T follicular helper cell (primary cell): ENCODE data around the gene MAK.
A peak's percentile ranks its signal among the peaks of the same experiment; 100 is the strongest.
"Not testable (repeated sequence)": the region's sequence is repeated elsewhere in the genome, so short reads cannot be mapped to it uniquely, and the experiment has no call there.

Source experiments
- DNase-seq: peaks from one replicate; pipeline ENCODE4 v3.0.0-alpha.2; 2020; ENCODE audit warnings: low read depth

The MAK gene

GRCh38 chr6:10791673-10792072, 46.7 kb downstream of the MAK start:
- DNase-seq: no peak

- DNase-seq: no peak
These were observed 59.3 kb downstream of the MAK start for GRCh38 chr6:10779076-10779475.

GRCh38 chr6:10778230-10778629, 60.1 kb downstream of the MAK start:
- no peak for DNase-seq

- DNase-seq: no peak
These were observed 66.9 kb downstream of the MAK start for GRCh38 chr6:10771371-10771894.

- no peak for DNase-seq
These were observed 68.9 kb downstream of the MAK start for GRCh38 chr6:10769419-10769818.

GRCh38 chr6:10763006-10763405, 75.3 kb downstream of the MAK start:
- DNase-seq: no peak

GRCh38 chr6:10759884-10760329, 78.4 kb downstream of the MAK start:
- no peak for DNase-seq

GRCh38 chr6:10759312-10759839, 79.0 kb downstream of the MAK start:
- no peak for DNase-seq

GRCh38 chr6:10756085-10756484, 82.3 kb downstream of the MAK start:
- DNase-seq: no peak

GRCh38 chr6:10751757-10752156, 86.6 kb downstream of the MAK start:
- DNase-seq: not testable (repeated sequence)

- not testable (repeated sequence) for DNase-seq
These were observed 87.8 kb downstream of the MAK start for GRCh38 chr6:10750568-10750967.

GRCh38 chr6:10749734-10750133, 88.6 kb downstream of the MAK start:
- DNase-seq: no peak

- DNase-seq: peak; percentile 99
These were observed 90.9 kb downstream of the MAK start, which contains the start of gene TMEM14B for GRCh38 chr6:10747251-10747972. TSS of gene TMEM14B (plus strand) at chr6:10747805. CDS start at chr6:10749246, 1,441 bp downstream.

GRCh38 chr6:10746915-10747250, 91.5 kb downstream of the MAK start:
- DNase-seq: no peak

- DNase-seq: no peak
These were observed 93.2 kb downstream of the MAK start for GRCh38 chr6:10745116-10745515.

GRCh38 chr6:10743515-10743914, 94.8 kb downstream of the MAK start:
- no peak for DNase-seq

- DNase-seq: no peak
These were observed 96.1 kb downstream of the MAK start for GRCh38 chr6:10742251-10742650.

- DNase-seq: not testable (repeated sequence)
These were observed 96.7 kb downstream of the MAK start for GRCh38 chr6:10741643-10742042.

GRCh38 chr6:10740061-10740460, 98.3 kb downstream of the MAK start:
- no peak for DNase-seq

- DNase-seq: no peak
These were observed 101.6 kb downstream of the MAK start for GRCh38 chr6:10736731-10737130.

GRCh38 chr6:10733863-10734262, 104.5 kb downstream of the MAK start:
- DNase-seq: no peak

- DNase-seq: no peak
These were observed 105.1 kb downstream of the MAK start for GRCh38 chr6:10733151-10733715.

GRCh38 chr6:10730254-10730653, 108.1 kb downstream of the MAK start:
- no peak for DNase-seq
